Activated B cell treated with CpG ODN at 0.5 μM for 24 hours (primary cell): ENCODE results near the gene CA10. TPM values are rescaled to one million over a fixed set of nuclear protein-coding genes. Genes with fewer than 3 reads are reported as not detected.

Experiments used
- ATAC-seq: fragments of 200-7000 bp; cut with Tn5 transposase; one replicate; pipeline ENCODE4 v1.10.0; 2021; ENCODE audit warnings: low read depth, mild to moderate bottlenecking, moderate library complexity
- CTCF ChIA-PET: fragments of 350-600 bp; sonication (Branson Sonifier 250); formaldehyde crosslinking; loops from one replicate; lab custom pipeline; 2021; ENCODE audit warnings: antibody characterized with exemption; lab: Charles Lee
- POLR2A ChIA-PET: fragments of 350-600 bp; sonication (Branson Sonifier 250); formaldehyde crosslinking; loops from one replicate; lab custom pipeline; 2021; ENCODE audit warnings: antibody characterized with exemption; lab: Charles Lee
- DNase-seq: peaks from one replicate; pipeline ENCODE4 v3.0.0; 2022
- H3K27ac Mint-ChIP-seq: one replicate; pipeline ENCODE4 v1.8.0; 2020; ENCODE audit warnings: mixed read lengths
- H3K27me3 Mint-ChIP-seq: one replicate; pipeline ENCODE4 v1.8.0; 2021; ENCODE audit warnings: mixed read lengths
- H3K36me3 Mint-ChIP-seq: one replicate; pipeline ENCODE4 v1.8.0; 2021; ENCODE audit warnings: low read depth, mixed read lengths
- H3K4me1 Mint-ChIP-seq: one replicate; pipeline ENCODE4 v1.8.0; 2021; ENCODE audit warnings: mixed read lengths
- H3K4me3 Mint-ChIP-seq: one replicate; pipeline ENCODE4 v1.8.0; 2020; ENCODE audit warnings: mild to moderate bottlenecking, mixed read lengths
- H3K9me3 Mint-ChIP-seq: one replicate; pipeline ENCODE4 v1.8.0; 2020; ENCODE audit warnings: mixed read lengths
- intact Hi-C: fragments of 100-400 bp; cut with micrococcal nuclease; formaldehyde crosslinking; loops from one replicate; pipeline ENCODE4 v1.15.1; 2024
- total RNA-seq: library from RNA; stranded (reverse); gene quantifications from 2 replicates; pipeline ENCODE4 v1.2.3, GENCODE V29; 2022
- TF ChIP-seq, protein P1 (sequence below): fragments of 200-600 bp; IDR thresholded peaks from one replicate; pipeline ENCODE4 v1.8.0; 2022; ENCODE audit warnings: antibody characterized with exemption, mild to moderate bottlenecking

CA10 gene
- total RNA-seq, 1 donor from 2014 or later = not detected

DNA sequence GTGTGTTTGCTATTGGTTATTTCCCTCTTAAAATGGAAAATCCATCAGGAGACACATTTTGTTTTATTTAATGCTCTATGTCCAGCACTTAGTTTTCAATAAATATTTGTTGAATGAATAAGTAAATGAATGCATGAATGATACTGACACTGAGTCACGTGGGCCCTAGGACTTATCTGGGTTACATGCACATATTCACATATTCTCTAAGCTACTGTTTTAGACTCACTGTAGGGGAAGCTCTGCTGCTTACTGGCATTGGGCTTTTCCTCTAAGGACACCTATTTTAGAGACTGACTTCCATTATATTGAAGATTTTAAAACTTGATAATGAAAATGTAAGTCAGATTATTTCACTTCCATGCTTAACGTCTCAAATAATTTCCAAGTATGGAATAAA is 571.0 kb downstream of the CA10 start:
- POLR2A ChIA-PET = no interaction called here
- CTCF ChIA-PET = no interaction called here
- Mint-ChIP-seq H3K4me1 (no peaks in the 10 kb centered on the region), H3K27me3 (peaks cover 4% of the 10 kb centered on the region), H3K36me3 (no peaks in the 10 kb centered on the region), H3K4me3 (no peak overlapping the region), H3K9me3 (peaks cover 12% of the 10 kb centered on the region), H3K27ac (no peak overlapping the region)
- intact Hi-C loops = no loop called here
- DNase-seq (no peak), ATAC-seq (no peak)
- TF ChIP-seq, protein P1, sequence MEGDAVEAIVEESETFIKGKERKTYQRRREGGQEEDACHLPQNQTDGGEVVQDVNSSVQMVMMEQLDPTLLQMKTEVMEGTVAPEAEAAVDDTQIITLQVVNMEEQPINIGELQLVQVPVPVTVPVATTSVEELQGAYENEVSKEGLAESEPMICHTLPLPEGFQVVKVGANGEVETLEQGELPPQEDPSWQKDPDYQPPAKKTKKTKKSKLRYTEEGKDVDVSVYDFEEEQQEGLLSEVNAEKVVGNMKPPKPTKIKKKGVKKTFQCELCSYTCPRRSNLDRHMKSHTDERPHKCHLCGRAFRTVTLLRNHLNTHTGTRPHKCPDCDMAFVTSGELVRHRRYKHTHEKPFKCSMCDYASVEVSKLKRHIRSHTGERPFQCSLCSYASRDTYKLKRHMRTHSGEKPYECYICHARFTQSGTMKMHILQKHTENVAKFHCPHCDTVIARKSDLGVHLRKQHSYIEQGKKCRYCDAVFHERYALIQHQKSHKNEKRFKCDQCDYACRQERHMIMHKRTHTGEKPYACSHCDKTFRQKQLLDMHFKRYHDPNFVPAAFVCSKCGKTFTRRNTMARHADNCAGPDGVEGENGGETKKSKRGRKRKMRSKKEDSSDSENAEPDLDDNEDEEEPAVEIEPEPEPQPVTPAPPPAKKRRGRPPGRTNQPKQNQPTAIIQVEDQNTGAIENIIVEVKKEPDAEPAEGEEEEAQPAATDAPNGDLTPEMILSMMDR = no peak

DNA sequence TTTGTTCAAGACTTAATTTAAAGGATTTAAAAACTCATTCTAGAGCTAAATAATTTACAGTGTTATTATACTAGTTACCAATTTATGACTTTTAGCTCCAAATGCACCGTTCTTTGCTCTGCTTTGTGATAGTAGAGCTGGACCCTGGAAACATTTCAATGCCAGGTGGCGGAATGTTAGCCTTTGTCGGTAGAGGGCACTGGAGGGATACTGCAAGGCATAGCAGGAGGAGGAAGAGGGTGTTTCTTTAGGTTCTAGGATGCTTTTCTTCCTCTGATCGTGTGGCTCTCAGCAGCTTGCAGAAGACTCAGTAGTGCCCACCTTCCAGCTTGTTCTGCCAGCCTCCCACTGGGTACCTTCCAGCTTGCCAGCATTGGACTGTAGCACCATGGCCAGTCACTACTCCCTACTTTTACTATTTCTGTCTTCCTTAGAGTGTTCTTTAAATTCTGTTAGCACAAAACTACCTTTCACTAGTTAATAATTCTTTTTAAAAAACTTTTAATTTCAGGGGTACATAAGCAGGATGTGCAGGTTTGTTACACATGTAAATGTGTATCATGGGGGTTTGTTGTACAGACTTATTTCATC is 572.9 kb downstream of the CA10 start:
- Mint-ChIP-seq H3K27ac (no peak overlapping the region), H3K4me3 (no peak overlapping the region), H3K36me3 (no peaks in the 10 kb centered on the region), H3K4me1 (no peaks in the 10 kb centered on the region), H3K9me3 (peaks cover 18% of the 10 kb centered on the region), H3K27me3 (peaks cover 4% of the 10 kb centered on the region)
- TF ChIP-seq, protein P1 = no peak
- POLR2A ChIA-PET = no interaction called here
- CTCF ChIA-PET = interaction anchor here (1.0 kb wide), 1 partner anchor 68 kb away, joined by 3 read pairs; no protein-coding TSS in a partner anchor
- DNase-seq (no peak), ATAC-seq (no peak)
- intact Hi-C loops = no loop called here

DNA sequence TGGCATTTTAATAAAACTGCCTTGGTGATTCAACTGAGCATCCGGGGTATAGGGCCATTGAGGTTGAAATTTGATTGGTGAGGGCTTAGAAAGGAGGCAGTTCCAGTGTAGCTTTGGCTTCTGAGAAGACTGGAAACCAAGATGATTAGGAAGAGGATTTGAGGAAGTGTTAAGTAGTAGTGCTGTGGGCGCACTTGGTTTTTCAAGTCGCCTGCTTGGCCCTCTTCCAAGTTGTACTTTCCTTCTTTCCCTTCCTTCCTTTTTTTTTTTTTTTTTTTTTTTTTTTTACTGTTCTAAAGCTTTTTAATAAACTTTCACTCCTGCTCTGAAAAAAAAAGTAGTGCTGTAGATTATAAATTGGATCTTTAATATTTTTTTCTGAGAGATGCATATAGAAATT is 577.6 kb downstream of the CA10 start:
- ChIA-PET POLR2A (no interaction called here), CTCF (no interaction called here)
- TF ChIP-seq, protein P1 = no peak
- intact Hi-C loops = no loop called here
- no peak overlapping the region for H3K27ac Mint-ChIP-seq
- no peaks in the 10 kb centered on the region for H3K27me3 Mint-ChIP-seq
- H3K4me1 Mint-ChIP-seq = no peaks in the 10 kb centered on the region
- DNase-seq = no peak
- no peaks in the 10 kb centered on the region for H3K36me3 Mint-ChIP-seq
- no peak overlapping the region for H3K4me3 Mint-ChIP-seq
- ATAC-seq = no peak
- H3K9me3 Mint-ChIP-seq = peaks cover 23% of the 10 kb centered on the region
